Activated CD8-positive, alpha-beta memory T cell treated with anti-CD3 and anti-CD28 coated beads for 24 hours (primary cell): Measurements from ENCODE around the gene FCSK.
A peak's percentile ranks its signal among the peaks of the same experiment; 100 is the strongest.
"Not testable (repeated sequence)": the region's sequence is repeated elsewhere in the genome, so short reads cannot be mapped to it uniquely, and the experiment has no call there.

Experiments used
- DNase-seq: peaks from one replicate; pipeline ENCODE4 v3.0.0-alpha.2; 2020

FCSK gene

DNA sequence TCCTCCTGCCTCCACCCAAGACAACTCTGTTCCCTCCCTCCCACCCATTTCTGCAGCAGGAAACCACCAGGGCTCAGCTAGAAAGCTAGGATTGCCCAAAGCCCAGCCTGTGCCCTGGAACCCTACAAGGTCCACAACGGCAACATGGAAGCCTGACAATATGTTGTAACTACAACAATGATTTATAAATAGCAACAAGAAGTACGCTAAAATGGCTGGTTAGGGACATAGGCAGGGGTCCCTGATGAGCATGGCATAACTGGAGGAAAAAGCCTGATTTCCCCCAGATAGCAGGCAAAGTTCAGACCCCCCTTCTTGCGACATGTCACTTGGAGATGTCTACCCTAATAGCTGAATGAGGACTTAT lies 22.1 kb upstream of the FCSK start:
- no peak for DNase-seq

DNA sequence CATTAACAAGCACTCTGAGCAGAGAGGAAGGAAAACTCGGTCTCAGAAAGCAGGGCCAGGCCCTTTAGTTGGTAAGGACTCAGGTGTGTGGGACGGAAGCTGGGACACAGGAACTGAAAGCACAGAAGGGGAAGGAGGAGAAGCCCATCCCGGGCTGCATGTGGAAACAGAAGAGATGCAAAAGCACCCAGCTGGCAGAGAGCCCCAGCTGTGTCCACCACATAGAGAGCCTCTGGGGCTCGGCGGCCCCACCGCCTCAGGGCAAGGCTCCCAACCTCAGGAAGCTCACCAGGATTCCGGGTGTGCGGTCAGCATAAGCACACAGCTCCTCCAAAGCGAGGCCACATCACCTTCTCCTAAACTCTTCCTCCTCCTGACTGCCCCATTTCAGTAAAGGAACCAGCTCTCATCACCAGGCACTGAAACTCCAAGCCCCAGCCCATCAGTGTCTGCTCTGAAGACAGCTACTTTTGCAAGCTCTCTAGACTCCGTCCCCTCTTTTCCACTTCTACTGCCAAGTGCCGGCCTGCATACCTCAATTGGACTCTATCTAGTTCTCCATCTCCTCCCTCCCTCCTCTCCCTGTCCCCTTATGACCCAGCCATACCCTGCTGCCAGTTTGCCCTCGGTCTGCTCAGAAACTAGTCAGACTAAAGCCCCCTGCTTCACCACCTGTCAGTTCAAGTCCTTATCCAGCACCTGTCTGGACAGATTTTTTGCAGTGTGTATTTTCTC lies 21.5 kb upstream of the FCSK start:
- no peak for DNase-seq

DNA sequence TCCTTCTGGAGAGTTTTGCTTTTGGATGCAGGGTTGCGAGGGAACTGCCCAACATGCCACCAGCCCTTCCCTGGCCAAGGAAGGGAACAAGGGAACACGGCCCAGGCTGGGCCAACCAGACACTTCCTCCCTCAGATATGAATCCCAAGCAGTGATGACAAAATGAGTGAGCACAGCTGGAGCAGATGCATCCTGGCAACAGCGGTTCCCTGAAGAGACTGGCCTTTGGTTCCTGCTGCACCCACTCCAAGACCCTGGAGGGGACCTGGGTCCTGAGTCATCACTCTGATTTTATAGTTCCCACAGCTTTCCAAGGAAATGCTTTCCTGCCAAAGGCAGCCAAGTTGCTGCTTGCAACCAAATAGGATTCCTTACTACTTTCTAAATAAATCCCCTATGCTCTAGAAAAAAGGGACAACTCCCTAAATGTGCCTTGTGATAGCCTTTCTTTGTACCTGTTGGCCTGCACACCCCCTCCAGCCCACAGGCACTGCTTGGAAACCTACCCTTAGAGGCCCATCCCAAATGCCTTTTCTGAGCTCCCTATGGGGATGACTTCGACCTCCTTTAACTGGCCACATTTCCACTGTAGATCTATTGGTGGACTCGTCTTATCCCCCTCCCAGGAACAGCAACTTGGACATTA lies 20.8 kb upstream of the FCSK start:
- DNase-seq, result no peak

DNA sequence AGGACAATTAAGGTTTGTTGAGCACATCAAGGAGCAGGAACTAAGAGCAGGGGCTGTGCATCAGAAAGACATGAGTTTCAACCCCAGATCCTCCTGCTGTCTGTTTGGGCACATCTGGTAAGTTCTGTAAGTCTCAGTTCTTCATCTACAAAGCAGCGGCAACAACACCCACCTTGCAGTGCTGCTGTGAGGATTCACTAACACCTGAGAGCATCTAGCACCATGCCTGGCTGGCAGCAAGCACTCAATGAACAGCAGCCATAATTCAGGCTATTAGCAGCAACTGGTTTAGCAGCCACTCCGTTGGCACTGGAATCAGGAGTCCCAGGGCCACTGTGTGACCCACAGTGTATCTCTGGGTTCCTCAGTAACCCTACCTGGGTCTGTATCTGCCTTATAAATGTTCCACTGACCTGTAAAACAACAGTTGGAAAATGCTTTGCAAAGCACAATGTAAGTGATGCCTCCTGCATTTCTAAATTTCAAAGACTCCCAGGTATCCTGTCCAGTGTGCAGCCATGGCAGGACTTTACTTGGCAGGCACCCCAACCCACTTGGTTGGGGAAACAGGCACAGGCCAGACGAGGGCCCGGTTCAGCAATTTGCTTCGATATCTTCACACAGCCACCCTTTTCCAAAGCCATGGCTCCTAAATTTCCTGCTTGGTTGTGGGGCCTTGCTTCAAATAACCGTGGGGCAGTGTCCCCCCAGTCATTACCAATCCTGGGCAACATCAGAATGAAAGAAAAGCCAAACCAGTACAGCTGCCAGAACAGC lies 19.7 kb upstream of the FCSK start:
- no peak for DNase-seq

DNA sequence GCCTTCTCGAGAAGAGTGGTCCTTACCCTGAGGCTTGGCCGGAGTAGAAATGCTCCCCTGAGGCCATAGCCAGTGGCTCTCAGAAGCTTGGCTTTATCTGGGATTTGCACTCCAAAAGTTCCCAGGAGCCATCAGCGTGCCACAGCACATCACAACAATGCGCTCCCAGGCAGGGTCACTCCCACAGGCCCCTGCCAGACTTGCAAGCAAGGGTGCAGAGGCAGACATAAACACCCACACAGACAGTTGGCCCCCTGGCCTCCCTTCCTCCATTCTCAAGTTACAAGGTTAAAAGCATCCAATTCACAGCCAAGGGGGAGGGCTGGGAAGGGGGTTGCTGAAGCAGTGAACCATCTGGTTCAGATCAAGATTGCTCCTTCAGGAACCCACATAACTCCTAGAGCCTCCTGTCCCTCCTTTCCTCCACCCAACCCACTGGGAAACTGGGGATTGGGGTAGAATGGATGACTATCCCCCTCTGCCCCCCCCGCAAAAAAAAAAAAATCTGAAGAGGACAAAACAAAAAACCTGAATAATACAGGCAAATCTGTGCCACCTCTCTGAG lies 17.3 kb upstream of the FCSK start:
- no peak for DNase-seq

DNA sequence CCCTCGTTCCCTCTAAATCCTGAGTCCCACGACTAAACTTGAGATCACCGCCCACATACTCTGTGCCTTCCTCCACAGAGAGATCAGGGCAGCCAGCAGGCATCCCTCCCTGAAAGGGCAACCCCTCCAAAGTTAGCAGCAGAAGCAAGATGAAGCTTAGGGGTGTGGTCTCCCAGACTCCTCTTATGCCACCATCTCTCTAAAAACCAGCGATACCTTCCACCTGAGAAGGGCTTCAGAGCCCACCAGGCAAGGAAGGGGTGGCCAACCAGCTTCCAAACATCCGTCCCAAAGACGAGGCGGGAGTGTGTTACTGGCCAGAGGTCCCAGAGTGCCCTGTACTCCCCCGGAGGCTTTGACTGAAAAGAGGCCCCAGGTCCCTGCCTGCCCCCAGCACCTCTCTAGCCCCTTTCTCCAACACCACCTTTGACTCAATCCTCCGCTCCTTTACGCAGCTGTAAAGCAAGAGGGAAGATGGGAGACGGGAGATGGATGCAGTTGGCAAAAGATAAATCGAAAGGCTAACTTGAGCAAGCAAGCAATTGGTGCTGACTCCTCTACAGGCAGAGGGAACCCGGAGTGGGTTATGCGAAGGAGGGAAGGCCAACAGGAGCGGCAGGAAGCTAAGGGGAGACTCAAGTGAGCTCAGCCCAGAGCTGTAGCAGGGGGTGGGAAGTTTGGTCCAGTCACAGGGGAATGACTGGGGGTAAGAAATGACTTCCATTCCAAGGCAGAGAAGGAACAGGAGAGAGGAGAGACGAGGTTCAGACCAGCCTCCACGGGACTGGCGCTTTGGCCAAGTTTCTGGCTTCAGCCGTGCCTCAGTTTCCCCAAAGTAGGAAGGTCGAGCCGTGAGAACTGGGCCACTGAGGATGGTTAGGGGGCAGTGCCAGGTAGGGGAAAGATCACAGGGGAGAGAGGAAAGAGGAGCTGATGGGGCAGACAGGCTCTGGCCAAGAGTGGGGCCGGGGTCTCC lies 16.5 kb upstream of the FCSK start:
- DNase-seq, result peak; percentile 63

DNA sequence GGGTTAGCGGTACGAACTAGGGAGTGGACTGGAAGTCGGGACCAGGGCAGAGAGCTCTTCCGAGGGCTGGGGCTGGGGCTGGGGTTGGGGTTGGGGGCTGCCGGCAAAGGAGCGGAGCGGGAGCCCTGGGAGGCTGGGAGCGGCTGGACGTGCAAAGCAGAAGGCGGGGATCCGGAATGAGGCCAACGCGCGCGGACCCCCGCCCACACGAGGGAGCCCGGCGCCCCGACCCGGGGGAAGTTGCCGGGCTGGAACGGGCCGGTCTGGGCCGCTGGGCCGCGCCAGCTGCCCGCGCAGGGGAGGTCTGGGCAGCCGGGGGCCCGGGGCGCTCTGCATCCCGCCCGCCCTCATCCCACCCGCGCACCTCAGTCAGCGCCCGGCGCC lies 15.8 kb upstream of the FCSK start:
- no peak for DNase-seq

DNA sequence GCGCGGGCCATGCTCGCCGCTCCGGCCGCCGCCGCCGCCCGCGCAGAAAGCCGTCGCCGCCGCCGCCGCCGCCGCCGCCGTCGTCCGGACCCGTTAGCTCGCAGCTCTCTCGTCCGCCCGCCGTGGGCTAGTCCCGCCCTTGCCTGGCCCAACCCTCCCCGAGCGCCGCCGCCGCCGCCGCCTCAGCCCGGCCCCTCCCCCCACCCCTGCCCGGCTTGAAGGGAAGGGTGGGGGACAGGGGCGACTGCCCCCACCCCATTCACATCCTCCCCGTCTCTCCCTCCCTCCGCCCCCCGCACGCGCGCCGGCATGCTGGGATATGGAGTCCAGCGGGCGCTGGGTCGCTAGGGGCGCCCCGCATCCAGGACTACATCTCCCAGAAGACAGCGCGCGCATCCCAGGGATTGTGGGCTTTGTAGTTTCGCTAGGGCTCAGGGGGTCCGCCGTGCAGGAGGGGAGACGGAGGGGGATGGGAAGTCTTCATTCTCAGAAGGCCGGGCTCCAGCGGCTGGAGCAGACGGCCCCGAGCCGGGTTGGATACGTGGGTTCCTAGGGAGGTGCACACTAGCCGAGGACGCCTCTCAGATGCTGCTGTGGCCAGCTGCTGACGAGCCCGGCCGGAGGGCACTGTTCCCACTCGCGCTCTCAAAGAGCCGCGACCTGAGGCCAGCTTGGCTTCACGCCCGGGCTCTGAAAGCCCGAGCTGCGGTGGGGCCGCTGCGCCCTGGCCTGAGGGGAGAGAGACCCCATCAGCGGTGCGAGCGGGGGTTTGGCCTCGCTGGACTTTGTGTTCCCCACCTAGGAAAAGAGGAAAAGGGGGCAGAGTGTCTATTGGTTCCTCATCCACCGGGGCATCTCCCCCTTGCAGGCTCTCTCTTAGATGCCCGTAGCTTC lies 15.2 kb upstream of the FCSK start, which contains the start of gene ST3GAL2:
TSS of gene ST3GAL2 (minus strand) at position 132 of the 894 bp plus-strand sequence. CDS start 40,570 bp downstream, outside the sequence.
- peak; percentile 96 for DNase-seq

DNA sequence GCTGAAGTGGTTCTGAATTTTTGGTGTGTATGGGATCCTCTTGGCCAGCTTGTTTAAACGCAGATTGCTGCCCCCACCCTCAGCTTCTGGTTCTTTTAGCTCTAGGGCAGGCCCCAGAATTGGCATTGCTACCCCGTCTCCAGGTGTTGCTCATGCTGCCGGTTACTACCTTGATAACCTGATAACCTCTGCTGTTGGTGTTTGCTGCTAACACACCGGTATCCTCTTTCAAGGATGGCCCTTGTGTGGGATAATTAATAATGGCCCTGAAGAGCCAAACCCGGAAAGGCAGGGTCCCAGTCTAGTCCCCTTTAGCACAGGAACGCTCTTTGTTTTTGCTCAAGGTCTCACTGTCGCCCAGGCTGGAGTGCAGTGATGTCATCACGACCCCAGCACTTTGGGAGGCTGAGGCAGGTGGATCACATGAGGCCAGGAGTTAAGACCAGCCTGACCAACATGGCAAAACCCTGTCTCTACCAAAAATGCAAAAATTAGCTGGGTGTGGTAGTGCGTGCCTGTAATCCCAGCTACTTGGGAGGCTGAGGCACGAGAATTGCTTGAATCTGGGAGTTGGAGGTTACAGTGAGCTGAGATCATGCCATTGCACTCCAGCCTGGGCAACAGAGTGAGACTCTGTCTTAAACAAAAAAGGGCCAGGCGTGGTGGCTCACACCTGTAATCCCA lies 14.2 kb upstream of the FCSK start:
- no peak for DNase-seq

DNA sequence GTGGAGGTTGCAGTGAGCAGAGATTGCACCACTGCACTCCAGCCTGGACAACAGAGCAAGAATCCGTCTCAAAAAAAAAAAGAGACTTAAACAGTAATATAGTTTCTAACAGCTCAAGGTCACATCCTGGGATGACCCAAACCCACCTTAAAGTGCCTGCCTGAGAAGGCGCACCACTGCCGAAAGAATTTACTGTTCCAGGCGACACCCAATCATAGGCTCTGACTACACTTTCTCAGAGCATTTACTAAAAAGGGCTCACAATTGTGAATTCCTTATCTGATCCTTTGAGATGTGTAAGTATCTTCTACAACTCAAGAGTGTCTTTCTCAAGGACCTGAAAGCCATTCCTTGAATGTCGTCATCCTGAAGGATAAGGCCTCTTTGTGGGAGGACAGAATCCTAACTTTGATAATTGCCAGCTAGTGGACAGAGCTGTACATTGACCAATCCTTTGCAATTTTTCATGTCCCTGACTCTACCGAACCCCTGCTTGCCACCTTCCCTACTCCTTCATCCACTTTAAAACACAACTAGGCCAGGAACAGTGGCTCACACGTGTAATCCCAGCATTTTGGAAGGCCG lies 12.9 kb upstream of the FCSK start:
- DNase-seq, result no peak

DNA sequence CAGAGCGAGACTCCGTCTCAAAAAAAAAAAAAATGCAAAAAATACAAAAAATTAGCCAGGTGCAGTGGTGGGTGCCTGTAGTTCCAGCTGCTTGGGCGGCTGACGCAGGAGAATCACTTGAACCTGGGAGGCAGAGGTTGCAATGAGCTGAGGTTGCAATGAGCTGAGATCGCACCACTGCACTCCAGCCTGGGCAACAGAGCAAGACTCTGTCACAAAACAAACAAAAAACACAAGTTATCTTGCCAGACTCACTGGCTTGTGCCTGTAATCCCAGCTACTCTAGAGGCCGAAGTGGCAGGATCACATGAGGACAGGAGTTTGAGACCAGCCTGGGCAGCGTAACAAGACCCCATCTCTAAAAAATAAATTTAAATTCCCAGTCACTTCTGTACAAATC lies 12.1 kb upstream of the FCSK start:
- DNase-seq, result no peak

DNA sequence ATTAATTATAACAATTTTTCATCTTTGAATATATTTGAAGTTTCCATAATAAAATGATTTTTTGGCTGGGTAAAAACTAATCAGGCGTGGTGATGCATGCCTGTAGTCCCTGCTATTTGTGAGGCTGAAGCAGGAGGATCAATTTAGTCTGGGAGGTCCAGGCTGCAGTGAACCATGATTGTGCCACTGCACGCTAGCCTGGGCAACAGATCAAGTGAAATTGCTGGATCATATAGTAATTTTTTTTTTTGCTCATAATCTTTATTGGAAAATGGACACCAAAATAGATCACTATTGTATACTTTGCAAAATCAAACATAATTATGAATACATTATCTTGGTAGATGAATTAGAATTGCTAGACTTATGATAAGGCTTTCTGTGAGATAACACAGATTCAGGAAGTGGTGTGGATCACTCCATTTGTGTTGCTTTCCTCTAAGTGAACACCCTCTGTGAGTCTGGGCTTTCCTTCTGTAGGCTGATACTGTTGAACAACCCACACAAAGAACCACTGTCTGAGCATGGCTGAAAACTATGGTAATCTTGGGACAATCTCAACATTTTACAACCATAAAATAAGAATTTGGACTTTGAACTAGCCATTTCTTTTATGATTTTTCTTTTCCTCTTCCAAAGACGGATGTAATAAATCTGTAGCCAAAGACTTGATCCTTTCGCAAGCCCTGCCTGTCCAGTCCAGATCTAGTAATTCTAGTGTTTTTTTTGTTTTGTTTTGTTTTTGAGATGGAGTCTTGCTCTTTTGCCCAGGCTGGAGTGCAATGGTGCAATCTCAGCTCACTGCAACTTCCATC lies 9.9 kb upstream of the FCSK start:
- DNase-seq, result no peak

DNA sequence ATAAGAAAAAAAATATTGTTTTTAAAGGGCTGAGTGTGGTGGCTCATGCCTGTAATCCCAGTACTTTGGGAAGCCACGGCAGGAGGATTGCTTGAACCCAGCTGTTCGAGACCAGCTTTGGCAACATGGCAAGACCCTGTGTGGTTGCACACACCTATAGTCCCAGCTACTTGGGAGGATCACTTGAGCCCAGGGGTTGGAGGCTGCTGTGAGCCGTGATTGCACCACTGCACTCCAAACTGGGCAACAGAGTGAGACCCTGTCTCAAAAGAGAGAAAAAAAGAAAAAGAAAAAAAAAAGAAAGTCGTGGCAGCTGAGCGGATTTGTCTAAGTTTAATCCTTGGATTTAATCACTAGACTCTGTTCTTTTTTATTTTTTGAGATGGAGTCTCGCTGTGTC lies 6.3 kb upstream of the FCSK start:
- no peak for DNase-seq

DNA sequence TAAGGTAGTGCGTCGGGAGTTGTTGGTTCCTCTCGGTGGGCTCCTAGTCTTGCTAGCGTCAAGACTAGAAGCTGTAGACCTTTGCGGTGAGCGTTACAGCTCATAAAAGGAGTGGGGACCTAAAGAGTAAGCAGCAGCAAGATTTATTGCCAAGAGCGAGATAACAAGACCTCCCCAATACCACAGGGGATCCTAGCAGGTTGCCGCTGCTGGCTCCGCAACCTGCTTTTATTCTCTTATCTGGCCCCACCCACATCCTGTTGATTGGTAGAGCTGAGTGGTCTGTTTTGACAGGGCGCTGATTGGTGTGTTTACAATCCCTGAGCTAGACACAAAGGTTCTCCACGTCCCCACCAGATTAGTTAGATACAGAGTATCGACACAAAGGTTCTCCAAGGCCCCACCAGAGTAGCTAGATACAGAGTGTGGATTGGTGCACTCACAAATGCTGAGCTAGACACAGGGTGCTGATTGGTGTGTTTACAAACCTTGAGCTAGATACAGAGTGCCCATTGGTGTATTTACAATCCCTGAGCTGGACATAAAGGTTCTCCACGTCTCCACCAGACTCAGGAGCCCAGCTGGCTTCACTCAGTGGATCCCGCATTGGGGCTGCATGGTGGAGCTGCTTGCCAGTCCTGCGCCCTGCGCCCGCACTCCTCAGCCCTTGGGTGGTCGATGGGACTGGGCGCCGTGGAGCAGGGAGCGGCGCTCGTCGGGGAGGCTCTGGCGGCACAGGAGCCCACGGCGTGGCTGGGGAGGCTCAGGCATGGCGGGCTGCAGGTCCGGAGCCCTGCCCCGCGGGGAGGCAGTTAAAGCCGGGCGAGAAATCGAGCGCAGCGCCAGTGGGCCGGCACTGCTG lies 4.0 kb upstream of the FCSK start:
- not testable (repeated sequence) for DNase-seq

DNA sequence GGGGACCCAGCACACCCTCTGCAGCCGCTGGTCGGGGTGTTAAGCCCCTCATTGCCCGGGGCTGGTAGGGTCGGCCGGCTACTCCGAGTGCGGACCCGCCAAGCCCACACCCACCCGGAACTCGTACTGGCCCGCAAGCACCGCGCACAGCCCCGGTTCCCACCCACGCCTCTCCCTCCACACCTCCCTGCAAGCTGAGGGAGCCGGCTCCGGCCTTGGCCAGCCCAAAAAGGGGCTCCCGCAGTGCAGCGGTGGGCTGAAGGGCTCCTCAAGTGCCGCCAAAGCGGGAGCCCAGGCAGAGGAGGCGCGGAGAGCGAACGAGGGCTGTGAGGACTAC lies 3.4 kb upstream of the FCSK start:
- not testable (repeated sequence) for DNase-seq

DNA sequence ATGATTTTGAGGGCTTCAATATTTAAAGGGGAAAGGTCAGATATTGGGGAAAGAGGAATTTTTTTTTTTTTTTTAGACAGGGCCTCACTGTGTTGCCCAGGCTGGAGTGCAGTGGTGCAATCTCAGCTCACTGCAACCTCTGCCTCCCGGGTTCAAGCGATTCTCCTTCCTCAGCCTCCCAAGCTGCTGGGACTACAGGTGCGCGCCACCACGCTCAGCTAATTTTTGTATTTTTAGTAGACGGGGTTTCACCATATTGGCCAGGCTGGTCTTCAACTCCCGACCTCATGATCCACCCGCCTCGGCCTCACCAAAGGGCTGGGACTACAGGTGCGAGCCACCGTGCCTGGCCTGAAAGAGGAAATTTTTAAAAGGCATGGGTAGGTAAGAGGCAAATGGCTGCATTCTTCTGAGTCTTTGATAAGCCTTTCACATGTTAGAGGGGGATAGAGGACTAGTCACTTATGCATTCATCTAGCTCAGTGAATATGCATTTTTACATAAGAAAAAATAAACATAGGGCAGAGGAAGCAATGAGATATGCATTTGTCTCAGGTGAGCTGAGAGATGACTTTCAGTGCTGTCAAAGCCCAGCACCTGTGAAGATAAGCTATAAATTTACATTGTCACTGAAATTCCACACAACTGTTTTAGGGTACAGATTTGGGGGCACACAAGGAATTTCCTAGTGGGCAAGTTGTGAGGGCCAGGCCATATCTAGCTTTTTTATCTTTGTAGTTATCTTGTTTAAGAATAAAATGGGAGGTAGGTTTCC lies 1.1 kb upstream of the FCSK start:
- no peak for DNase-seq

DNA sequence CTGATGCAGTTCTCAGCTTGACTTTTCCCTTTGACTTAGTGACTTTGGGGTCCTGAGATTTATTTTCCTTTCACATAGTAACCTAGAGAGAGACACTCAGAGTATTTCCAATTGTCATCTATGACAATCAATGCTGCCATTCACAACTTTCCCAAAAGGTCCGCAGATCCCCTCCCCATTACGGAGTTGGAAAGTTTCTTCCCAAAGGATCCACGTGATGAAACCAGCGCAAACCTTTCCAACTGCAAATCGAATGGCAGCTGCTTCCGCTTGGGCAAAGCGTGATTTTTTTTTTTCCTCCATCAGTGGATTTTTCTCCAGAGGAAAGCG lies 538 bp upstream of the FCSK start:
- DNase-seq, result no peak

DNA sequence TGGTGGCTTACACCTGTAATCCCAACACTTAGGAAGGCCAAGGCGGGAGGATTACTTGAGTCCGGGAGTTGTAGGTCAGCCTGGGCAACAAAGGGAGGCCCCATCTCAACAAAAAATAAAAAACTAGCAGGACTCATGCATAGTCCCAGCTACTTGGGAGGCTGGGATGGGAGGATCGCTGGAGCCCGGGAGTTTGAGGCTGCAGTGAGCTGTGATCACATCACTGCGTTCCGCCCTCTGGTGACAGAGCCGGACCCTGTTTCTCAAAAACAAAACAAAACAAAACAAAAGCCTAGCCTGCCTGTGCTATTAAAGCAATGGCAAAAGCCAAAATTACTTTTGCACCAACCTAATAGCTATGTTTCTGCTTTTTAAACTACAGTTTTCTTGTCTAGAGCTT lies 1.5 kb downstream of the FCSK start:
- no peak for DNase-seq
